Adrenal gland (tissue), 12 donors: ENCODE results near the gene PAQR4. TPM values are rescaled to one million over a fixed set of nuclear protein-coding genes. Genes with fewer than 3 reads are reported as not detected.

ENCODE experiments used
- DNase-seq, 7 donors: peaks; one replicate each; pipeline ENCODE4 v3.0.0-alpha.2; 2019 to 2020
- H3K27ac ChIP-seq, 5 donors: fragments of 200-600 bp; sonication (generic) in 4 of 5; 1 replicate in 3 of 5; 2 replicates in 2 of 5; pipeline versions ENCODE4 v1.5.1 to v1.8.0; 2016 to 2020; ENCODE audit warnings: mild to moderate bottlenecking in 1 of 5
- H3K27me3 ChIP-seq: fragments of 200-600 bp; 2 replicates; pipeline ENCODE4 v1.8.0; 2021
- H3K36me3 ChIP-seq, 2 donors: fragments of 200-600 bp; replicated peaks in 1 of 2; 1 replicate in 1 of 2; 2 replicates in 1 of 2; pipeline versions ENCODE4 v1.5.1 to v1.8.0; 2018 to 2022
- H3K4me1 ChIP-seq, 2 donors: fragments of 200-600 bp; replicated peaks in 1 of 2; 1 replicate in 1 of 2; 2 replicates in 1 of 2; pipeline versions ENCODE4 v1.5.1 to v1.8.0; 2018 to 2021
- H3K4me3 ChIP-seq, 4 donors: fragments of 200-600 bp; sonication (generic) in 3 of 4; one replicate each; pipeline ENCODE4 v1.5.1; 2016 to 2018
- H3K9me3 ChIP-seq, 3 donors: fragments of 200-600 bp; sonication (generic) in 1 of 3; replicated peaks in 1 of 3; 1 replicate in 2 of 3; 2 replicates in 1 of 3; pipeline versions ENCODE4 v1.5.1 to v1.8.0; 2016 to 2021
- POLR2A ChIP-seq, 2 donors: fragments of 450-650 bp; IDR thresholded peaks; one replicate each; pipeline ENCODE4 v1.6.1; 2017; ENCODE audit warnings: antibody characterized with exemption in 2 of 2, mild to moderate bottlenecking in 2 of 2, moderate library complexity in 1 of 2
- WGBS, 4 donors: extraction: QIAGEN DNeasy Blood & Tissue Kit in 2 of 4; methylation state at CpG; one replicate each; pipeline versions ENCODE4 v1.1.5 to v1.1.7; 2013 to 2017; 5-methylcytosine and 5-hydroxymethylcytosine counted together
- intact Hi-C, 2 donors: fragments of 100-400 bp; cut with DNase I; formaldehyde crosslinking; loops; one replicate each; pipeline versions ENCODE4 v1.14.1 to v1.15.0; 2022 to 2023
- polyA plus RNA-seq, 3 donors: library from polyadenylated mRNA; stranded (reverse); fragments of 200-250 nt in 2 of 3; fragments of 350-450 nt in 1 of 3; fragmentation: Illumina TruSeq in 1 of 3; extraction: RNeasy Lipid Tissue Mini Kit (QIAGEN cat#74804) in 1 of 3; gene quantifications; one replicate each; pipeline ENCODE4 v1.2.3, GENCODE V29; 2013 to 2014
- total RNA-seq, 9 donors: library from RNA; depleted of rRNA in 4 of 9; stranded (reverse); fragments of >200 nt in 4 of 9; fragments of 120-200 nt in 1 of 9; fragmentation: NEBNext Ultra II Directional in 1 of 9; extraction: Animal tissue kit (Norgen Biotek cat#: 25700) in 1 of 9; gene quantifications; one replicate each; pipeline versions ENCODE4 v1.1.0 to v1.2.4, GENCODE V29; 2013 to 2023
- TF ChIP-seq, protein P1 (sequence below), 6 experiments: fragments of 450-650 bp in 4 of 6; fragments of 200-600 bp in 2 of 6; sonication (generic) in 1 of 6; IDR thresholded peaks; 1 replicate in 5 of 6; 2 replicates in 1 of 6; pipeline versions ENCODE4 v1.5.1 to v1.8.0; 2016 to 2021; ENCODE audit warnings: antibody characterized with exemption in 6 of 6, mild to moderate bottlenecking in 2 of 6, moderate library complexity in 1 of 6
- donor health status: healthy with polysubstance abuse.
- donor health status: Bipolar disorder and iron deficiency.
- donor health status: DM: yes; HTN: yes; CAD: no.
- donor health status: DM: no; HTN: no; CAD: no.
- donor health status: DM: no; HTN: no; CAD: no.
- donor health status: DM: yes; HTN: yes; CAD: no.

Gene PAQR4
- total and polyA plus RNA-seq, 12 donors: 4.1 to 17.0 (median 12.1) TPM

GRCh38 chr16:2955779-2956578, 13.2 kb upstream of the PAQR4 start:
- peaks cover 0 to 6% of the 10 kb centered on the region in 2 donors for H3K4me1 ChIP-seq
- no peak overlapping the region for H3K4me3 ChIP-seq
- WGBS, 4 donors: 31 to 35% (median 34%) methylated on average over 5 to 21 of the region's 21 CpGs
- TF ChIP-seq POLR2A (IDR thresholded peaks at IDR 0.05): no peak
- TF ChIP-seq, protein P1, sequence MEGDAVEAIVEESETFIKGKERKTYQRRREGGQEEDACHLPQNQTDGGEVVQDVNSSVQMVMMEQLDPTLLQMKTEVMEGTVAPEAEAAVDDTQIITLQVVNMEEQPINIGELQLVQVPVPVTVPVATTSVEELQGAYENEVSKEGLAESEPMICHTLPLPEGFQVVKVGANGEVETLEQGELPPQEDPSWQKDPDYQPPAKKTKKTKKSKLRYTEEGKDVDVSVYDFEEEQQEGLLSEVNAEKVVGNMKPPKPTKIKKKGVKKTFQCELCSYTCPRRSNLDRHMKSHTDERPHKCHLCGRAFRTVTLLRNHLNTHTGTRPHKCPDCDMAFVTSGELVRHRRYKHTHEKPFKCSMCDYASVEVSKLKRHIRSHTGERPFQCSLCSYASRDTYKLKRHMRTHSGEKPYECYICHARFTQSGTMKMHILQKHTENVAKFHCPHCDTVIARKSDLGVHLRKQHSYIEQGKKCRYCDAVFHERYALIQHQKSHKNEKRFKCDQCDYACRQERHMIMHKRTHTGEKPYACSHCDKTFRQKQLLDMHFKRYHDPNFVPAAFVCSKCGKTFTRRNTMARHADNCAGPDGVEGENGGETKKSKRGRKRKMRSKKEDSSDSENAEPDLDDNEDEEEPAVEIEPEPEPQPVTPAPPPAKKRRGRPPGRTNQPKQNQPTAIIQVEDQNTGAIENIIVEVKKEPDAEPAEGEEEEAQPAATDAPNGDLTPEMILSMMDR (IDR thresholded peaks at IDR 0.05): no peak
- H3K36me3 ChIP-seq: no peaks in the 10 kb centered on the region
- intact Hi-C loops: no loop called here
- DNase-seq: peak in 1 of 7 donors; percentile 51
- no peaks in the 10 kb centered on the region for H3K9me3 ChIP-seq
- H3K27ac ChIP-seq: no peak overlapping the region
- peaks cover 4% of the 10 kb centered on the region for H3K27me3 ChIP-seq

DNA sequence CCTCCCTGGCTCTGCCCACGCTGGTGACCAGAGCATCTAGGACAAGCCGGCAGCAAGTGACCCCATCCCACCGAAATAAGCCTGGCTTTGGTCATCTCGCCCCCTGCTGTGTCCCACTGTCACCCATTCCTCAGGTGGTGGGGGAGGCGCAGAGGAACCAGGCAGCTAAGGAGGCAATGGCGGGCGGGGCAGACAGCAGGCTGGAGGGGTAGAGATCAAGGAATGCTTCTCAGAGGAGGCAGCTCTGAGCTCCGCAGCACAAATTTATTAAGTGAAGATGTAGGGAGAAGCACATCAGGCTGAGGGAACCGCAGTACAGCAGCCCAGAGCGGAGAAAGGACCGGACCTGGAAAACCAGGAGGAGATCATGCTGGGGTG, 12.6 kb upstream of the PAQR4 start:
- TF ChIP-seq, protein P1 (IDR thresholded peaks at IDR 0.05): no peak
- TF ChIP-seq POLR2A (IDR thresholded peaks at IDR 0.05): no peak
- intact Hi-C loops: no loop called here
- Histone ChIP-seq H3K36me3 (no peaks in the 10 kb centered on the region), H3K27me3 (peaks cover 6% of the 10 kb centered on the region), H3K4me1 (peaks cover 0 to 6% of the 10 kb centered on the region in 2 donors), H3K4me3 (no peak overlapping the region), H3K27ac (no peak overlapping the region), H3K9me3 (no peaks in the 10 kb centered on the region)
- 86 to 93% (median 90%) methylated on average over 7 to 11 of the region's 11 CpGs for WGBS, 4 donors
- no peak for DNase-seq

DNA sequence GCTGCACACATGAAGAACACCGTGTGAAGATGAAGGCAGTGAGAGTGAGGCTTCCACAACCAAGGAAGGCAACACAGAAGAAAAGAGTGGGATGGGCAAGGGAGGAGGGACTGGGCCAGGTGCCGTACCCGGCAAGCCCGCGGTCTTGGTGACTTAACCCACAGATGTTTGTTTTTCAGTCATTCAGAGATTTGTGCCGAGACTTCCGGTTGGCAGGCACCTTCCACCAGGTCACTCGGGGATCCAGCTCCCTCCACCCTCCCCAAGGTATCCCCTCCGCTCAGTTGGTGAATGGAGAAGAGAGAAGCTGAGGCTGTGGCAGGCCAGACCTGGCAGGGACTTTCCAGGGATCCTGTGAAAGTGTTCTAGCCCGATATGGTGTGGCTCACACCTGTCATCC, 9.9 kb upstream of the PAQR4 start:
- Histone ChIP-seq H3K4me3 (no peak overlapping the region), H3K27me3 (peaks cover 32% of the 10 kb centered on the region)
- 73 to 84% (median 78%) methylated on average over 10 of the region's 10 CpGs for WGBS, 4 donors

DNA sequence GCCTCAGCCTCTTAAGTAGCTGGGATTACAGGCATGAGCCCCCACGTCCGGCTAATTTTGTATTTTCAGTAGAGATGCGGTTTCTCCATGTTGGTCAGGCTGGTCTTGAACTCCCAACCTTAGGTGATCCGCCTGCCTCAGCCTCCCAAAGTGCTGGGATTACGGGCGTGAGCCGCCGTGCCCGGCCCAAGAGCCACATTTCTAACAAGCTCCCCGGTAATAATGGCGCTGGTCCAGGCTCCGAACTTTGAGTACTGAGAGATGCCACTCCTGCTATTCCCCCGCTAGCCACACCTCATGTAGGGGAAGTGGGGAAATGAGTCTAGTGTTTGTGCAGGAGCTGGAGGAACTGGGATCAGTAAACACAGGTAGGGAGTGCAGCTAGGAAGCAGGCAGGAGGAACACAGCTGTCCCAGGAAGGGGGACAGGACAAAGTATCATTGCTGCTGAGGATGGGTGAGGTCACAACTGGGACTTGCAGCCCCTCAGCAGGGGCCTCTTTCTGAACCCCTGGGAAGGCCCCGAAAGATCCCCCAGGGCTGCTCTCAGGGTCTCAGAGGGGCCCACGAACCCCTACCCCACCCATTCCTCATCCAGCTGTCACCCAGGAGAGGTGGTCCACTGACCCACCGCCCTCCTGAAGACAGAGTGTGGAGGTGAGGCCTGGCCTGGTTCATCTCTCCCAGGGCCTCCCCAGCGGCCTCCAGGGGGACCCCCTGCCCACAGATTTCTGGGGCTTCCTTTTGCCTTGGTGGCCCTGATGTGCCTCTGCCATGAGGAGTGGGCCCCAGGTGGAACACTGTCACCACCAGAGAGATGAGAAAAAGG, 8.8 kb upstream of the PAQR4 start:
- intact Hi-C loops: no loop called here
- Histone ChIP-seq H3K36me3 (no peaks in the 10 kb centered on the region), H3K27ac (no peak overlapping the region), H3K27me3 (peaks cover 42% of the 10 kb centered on the region), H3K4me3 (no peak overlapping the region), H3K9me3 (no peaks in the 10 kb centered on the region), H3K4me1 (peaks cover 19 to 26% of the 10 kb centered on the region in 2 donors)
- no peak for DNase-seq
- WGBS, 4 donors: 64 to 77% (median 75%) methylated on average over 15 to 17 of the region's 17 CpGs
- TF ChIP-seq, protein P1 (IDR thresholded peaks at IDR 0.05): no peak
- no peak for TF ChIP-seq POLR2A (IDR thresholded peaks at IDR 0.05)

More for the DNA sequence above, 9.9 kb upstream of the PAQR4 start:
- no peak for TF ChIP-seq POLR2A (IDR thresholded peaks at IDR 0.05)
- TF ChIP-seq, protein P1 (IDR thresholded peaks at IDR 0.05): no peak
- Histone ChIP-seq H3K4me1 (peaks cover 10 to 16% of the 10 kb centered on the region in 2 donors), H3K36me3 (no peaks in the 10 kb centered on the region), H3K9me3 (no peaks in the 10 kb centered on the region), H3K27ac (no peak overlapping the region)
- intact Hi-C loops: no loop called here
- DNase-seq: no peak
